Middle frontal gyrus (tissue), 1 donor: ENCODE measurements around the gene PPM1F.
"Not testable (repeated sequence)": the region's sequence is repeated elsewhere in the genome, so short reads cannot be mapped to it uniquely, and the experiment has no call there.

Experiments used
- DNase-seq: peaks from one replicate; pipeline ENCODE4 v3.0.0-alpha.2; 2015; ENCODE audit warnings: low spot score; ENCODE audit errors: extremely low spot score

PPM1F gene

GRCh38 chr22:21898354-21898896, 54.2 kb downstream of the PPM1F start:
- no peak for DNase-seq

GRCh38 chr22:21896951-21897513, 55.6 kb downstream of the PPM1F start:
- DNase-seq, result no peak

- not testable (repeated sequence) for DNase-seq
These were observed 56.4 kb downstream of the PPM1F start for GRCh38 chr22:21896275-21896674.

- DNase-seq, result no peak
These were observed 57.8 kb downstream of the PPM1F start for GRCh38 chr22:21894799-21895198.

GRCh38 chr22:21889251-21889990, 63.2 kb downstream of the PPM1F start:
- DNase-seq, result no peak

GRCh38 chr22:21887841-21888240, 64.8 kb downstream of the PPM1F start:
- DNase-seq, result no peak

GRCh38 chr22:21883930-21884329, 68.7 kb downstream of the PPM1F start:
- DNase-seq, result not testable (repeated sequence)

- not testable (repeated sequence) for DNase-seq
These were observed 69.8 kb downstream of the PPM1F start for GRCh38 chr22:21882754-21883333.

- no peak for DNase-seq
These were observed 70.6 kb downstream of the PPM1F start for GRCh38 chr22:21881841-21882753.

GRCh38 chr22:21876486-21877176, 76.0 kb downstream of the PPM1F start:
- DNase-seq, result no peak

GRCh38 chr22:21874953-21875352, 77.7 kb downstream of the PPM1F start:
- not testable (repeated sequence) for DNase-seq

GRCh38 chr22:21873619-21874018, 79.0 kb downstream of the PPM1F start:
- no peak for DNase-seq

GRCh38 chr22:21872741-21873140, 79.9 kb downstream of the PPM1F start:
- DNase-seq, result not testable (repeated sequence)
